ENCODE results near the gene TXNDC17.

The TXNDC17 gene

DNA sequence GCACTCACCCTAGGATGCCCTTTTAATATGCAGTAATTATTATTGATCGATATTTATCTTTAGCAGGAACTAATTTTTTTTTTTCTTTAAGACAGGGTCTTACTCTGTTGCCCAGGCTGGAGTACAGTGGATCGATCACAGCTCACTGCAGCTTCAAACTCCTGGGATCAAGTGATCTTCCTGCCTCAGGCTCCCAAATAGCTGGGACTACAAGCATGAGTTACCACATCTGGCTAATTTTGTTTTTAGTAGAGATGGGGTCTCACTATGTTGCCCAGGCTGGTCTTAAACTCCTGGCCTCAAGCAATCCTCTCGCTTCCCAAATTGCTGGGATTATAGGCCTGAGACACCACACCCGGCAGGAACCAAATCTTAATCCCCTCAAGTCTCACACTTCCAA lies 29.6 kb upstream of the TXNDC17 start:
- no peak for DNase-seq (ENCODE audit: low spot score in 2 of 2)
- in situ Hi-C loops (cut with MboI; ENCODE audit: low sequenced_read_pairs), result no loop called here
- Histone ChIP-seq H3K27me3 (ENCODE audit: low read depth) (no peaks in the 10 kb centered on the region), H3K9me3 (no peaks in the 10 kb centered on the region), H3K36me3 (replicated peaks) (peaks cover 47% of the 10 kb centered on the region), H3K4me1 (no peaks in the 10 kb centered on the region), H3K4me3 (no peak overlapping the region)

DNA sequence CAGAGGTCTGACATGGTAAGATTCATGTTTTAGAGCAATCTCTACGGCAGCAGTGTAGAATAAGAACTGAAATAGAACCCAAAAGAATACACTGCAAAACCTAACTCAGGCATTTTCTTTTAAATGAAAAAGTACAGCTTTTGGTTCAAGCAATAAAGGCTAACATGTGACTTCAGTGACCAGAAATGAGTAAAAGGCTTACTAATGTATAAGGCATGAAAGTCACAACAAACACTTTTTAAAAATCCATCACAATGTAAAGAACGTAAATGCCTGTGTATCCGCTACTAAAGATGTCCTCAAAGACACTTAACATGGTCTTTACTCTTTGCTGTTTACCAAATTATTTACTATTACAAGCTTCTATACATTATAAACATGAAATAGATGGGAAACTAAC lies 16.9 kb upstream of the TXNDC17 start:
- Histone ChIP-seq H3K4me3 (no peak overlapping the region), H3K9me3 (no peaks in the 10 kb centered on the region), H3K4me1 (no peaks in the 10 kb centered on the region), H3K27me3 (ENCODE audit: low read depth) (no peaks in the 10 kb centered on the region), H3K36me3 (replicated peaks) (peaks cover 41% of the 10 kb centered on the region)
- in situ Hi-C loops (cut with MboI; ENCODE audit: low sequenced_read_pairs), result no loop called here
- DNase-seq (ENCODE audit: low spot score in 2 of 2), result no peak

DNA sequence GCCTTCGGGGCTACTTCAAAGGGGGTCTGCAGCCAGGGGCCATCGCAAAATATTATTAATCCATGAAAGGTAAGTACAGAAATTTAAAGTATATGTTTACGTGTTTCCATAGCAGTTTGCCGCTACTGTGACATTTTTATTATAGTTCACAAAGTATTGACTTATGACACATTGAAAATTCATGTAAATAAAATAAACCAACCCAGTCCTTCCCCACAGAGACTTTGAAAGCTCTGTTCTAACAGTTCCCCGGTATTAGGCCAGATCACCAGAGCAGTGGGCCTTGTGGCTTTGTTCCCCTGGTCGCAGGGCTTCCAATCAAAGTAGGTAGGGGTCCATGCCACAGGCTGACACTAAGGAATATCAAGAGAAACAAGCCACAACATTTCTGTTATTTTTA lies 14.2 kb upstream of the TXNDC17 start:
- peaks cover 45% of the 10 kb centered on the region for H3K36me3 ChIP-seq (replicated peaks)
- no peak for DNase-seq (ENCODE audit: low spot score in 2 of 2)

DNA sequence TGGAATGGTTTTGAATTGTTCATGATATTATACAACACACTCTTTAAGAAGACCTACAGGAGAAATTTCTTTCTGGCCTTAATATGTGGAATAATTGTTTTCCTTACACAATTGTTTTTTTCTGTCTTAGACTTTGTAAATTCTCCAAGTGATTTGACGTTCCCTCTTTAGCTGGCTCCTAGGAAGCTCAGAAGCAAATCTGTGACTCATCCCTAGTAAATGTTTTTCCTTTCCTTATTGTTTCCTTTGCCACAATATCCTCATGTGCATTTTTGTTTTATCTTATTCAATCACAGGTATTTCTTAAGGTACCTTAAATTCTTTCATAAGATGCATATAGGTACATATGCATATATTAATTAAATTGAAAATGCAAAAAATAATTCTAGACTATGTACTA lies 13.8 kb upstream of the TXNDC17 start:
- DNase-seq (ENCODE audit: low spot score in 2 of 2), result no peak
- in situ Hi-C loops (cut with MboI; ENCODE audit: low sequenced_read_pairs), result no loop called here
- Histone ChIP-seq H3K27me3 (ENCODE audit: low read depth) (no peaks in the 10 kb centered on the region), H3K9me3 (no peaks in the 10 kb centered on the region), H3K4me1 (no peaks in the 10 kb centered on the region), H3K4me3 (no peak overlapping the region), H3K36me3 (replicated peaks) (peaks cover 44% of the 10 kb centered on the region)

More for the DNA sequence above, 14.2 kb upstream of the TXNDC17 start:
- in situ Hi-C loops (cut with MboI; ENCODE audit: low sequenced_read_pairs), result no loop called here
- Histone ChIP-seq H3K27me3 (ENCODE audit: low read depth) (no peaks in the 10 kb centered on the region), H3K9me3 (no peaks in the 10 kb centered on the region), H3K4me3 (no peak overlapping the region), H3K4me1 (no peaks in the 10 kb centered on the region)

DNA sequence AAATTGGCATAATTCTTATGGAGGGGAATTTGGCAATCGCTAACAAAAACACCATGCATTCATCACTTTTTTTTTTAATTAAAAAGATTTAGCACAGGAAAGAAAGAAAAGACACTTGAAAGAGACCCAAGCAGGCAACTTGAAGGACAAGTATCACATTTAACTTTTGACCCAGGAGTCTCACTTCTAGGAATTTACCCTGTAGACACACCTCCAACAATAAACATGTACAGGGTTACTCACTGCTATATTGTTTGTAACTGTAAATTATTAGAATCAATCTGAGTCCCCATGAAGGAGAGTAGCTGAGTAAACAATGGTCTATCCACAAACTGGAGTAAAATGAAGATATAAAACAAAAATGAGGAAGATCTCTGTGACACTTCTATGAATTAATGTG lies 10.5 kb upstream of the TXNDC17 start:
- H3K4me3 ChIP-seq, result no peak overlapping the region
- peaks cover 51% of the 10 kb centered on the region for H3K36me3 ChIP-seq (replicated peaks)
- H3K4me1 ChIP-seq, result no peaks in the 10 kb centered on the region
- H3K27me3 ChIP-seq (ENCODE audit: low read depth), result no peaks in the 10 kb centered on the region
- in situ Hi-C loops (cut with MboI; ENCODE audit: low sequenced_read_pairs), result no loop called here
- H3K9me3 ChIP-seq, result no peaks in the 10 kb centered on the region
- DNase-seq (ENCODE audit: low spot score in 2 of 2), result no peak

DNA sequence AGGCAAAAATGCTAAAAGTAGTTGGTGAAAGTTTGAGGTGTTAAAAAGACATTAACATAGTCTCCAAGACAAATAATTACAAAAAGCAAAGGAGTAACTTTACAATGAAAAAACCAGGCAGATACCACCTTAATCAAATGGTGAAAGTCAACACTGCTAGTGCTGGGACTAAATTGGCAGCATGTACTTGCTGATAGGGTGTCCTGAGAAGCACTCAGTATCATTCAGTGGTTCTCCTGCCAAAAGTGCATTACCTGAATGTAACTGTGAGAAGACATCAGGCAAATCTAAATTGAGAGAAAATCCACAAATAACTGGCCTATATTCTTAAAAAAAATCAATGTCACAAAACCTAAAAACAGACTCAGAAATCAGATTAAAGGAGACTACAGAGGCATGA lies 8.3 kb upstream of the TXNDC17 start:
- H3K27me3 ChIP-seq (ENCODE audit: low read depth), result no peaks in the 10 kb centered on the region
- H3K36me3 ChIP-seq (replicated peaks), result peaks cover 41% of the 10 kb centered on the region

DNA sequence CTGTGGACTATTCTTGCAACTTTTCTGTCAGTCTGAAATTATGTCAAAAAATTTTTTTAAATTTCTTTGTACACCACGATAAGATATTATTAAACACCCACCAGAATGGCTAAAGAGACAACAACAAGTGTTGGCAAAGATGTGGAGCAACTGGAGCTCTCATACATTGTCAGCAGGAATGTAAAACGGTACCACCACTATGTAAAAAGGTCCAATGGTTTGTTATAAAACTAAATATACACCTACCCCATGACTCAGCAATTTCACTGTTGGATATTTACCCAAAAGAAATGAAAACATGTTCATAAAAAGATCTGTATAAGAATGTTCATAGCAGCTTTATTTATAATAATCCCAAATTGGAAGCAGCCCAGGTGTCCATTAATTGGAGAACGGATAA lies 7.6 kb upstream of the TXNDC17 start:
- Histone ChIP-seq H3K4me3 (no peak overlapping the region), H3K36me3 (replicated peaks) (peaks cover 37% of the 10 kb centered on the region), H3K9me3 (no peaks in the 10 kb centered on the region), H3K4me1 (no peaks in the 10 kb centered on the region), H3K27me3 (ENCODE audit: low read depth) (no peaks in the 10 kb centered on the region)
- in situ Hi-C loops (cut with MboI; ENCODE audit: low sequenced_read_pairs), result no loop called here
- DNase-seq (ENCODE audit: low spot score in 2 of 2), result no peak

More for the DNA sequence above, 8.3 kb upstream of the TXNDC17 start:
- in situ Hi-C loops (cut with MboI; ENCODE audit: low sequenced_read_pairs), result no loop called here
- no peak for DNase-seq (ENCODE audit: low spot score in 2 of 2)
- no peak overlapping the region for H3K4me3 ChIP-seq
- no peaks in the 10 kb centered on the region for H3K9me3 ChIP-seq
- H3K4me1 ChIP-seq, result no peaks in the 10 kb centered on the region

DNA sequence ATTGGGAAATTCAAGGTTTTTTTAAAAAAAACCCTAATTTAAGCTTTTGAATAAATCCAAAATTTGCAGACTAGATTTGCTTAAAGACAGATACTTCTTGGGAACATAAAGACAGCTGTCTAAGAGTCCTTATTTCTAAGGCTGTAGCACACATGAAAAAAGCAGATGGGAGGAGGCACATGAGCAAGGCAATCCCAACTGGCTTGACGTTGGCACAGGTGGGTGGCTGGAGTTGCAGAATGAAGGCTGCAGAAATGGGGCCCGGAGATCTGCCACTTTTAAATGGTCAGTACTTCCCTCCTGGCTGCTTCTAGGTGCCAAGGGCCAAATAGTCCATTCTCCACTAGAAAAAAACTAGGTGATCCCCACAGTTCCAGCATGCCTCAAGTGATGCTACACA lies 4.8 kb upstream of the TXNDC17 start:
- peaks cover 29% of the 10 kb centered on the region for H3K36me3 ChIP-seq (replicated peaks)
- no peaks in the 10 kb centered on the region for H3K27me3 ChIP-seq (ENCODE audit: low read depth)
- in situ Hi-C loops (cut with MboI; ENCODE audit: low sequenced_read_pairs), result no loop called here
- H3K4me1 ChIP-seq, result no peaks in the 10 kb centered on the region
- DNase-seq (ENCODE audit: low spot score in 2 of 2), result no peak
- no peak overlapping the region for H3K4me3 ChIP-seq
- no peaks in the 10 kb centered on the region for H3K9me3 ChIP-seq

DNA sequence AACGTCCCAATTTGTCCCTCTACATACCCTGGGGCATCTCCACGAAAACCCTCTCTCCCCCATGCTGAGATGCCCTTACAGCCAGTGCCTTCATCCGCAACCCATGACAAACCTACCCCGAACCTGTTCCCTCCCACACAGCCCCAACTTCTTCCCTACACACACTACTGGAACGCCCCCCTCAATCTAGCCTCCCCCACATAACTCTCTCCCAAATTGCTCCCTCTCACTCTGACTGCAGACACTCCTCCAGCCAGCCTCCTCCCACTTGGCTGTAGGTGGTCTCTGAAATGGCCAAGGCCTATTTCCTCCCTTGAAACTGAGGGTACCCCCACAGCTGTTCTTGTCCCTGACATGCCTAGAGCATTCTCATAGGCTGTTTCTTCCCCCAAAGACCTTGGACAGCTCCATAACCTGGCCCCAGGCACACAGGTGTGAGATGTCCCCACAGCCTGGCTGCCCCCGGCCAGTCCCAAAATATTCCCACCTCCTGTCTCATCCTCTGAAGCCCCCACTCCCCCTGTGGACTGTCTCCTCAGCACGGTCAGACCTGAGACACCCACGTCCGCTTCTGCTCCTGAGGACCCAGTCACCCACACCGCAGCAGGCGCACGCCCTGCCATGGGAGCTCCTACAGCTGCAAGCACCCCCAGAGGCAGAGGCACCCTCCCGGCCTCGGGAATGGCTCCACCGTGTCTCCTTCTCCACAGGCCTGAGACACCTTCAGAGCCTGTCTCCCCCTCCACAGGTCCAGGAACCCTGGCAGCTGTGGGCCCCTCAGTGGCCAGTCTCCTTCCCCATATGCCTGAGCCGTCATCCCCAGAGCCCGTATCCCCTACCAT lies 4.0 kb upstream of the TXNDC17 start:
- H3K9me3 ChIP-seq, result no peaks in the 10 kb centered on the region
- H3K4me1 ChIP-seq, result peaks cover under 1% of the 10 kb centered on the region; the same call in 1 of the 2 replicates
- no peaks in the 10 kb centered on the region for H3K27me3 ChIP-seq (ENCODE audit: low read depth)
- H3K36me3 ChIP-seq (replicated peaks), result peaks cover 21% of the 10 kb centered on the region
- in situ Hi-C loops (cut with MboI; ENCODE audit: low sequenced_read_pairs), result no loop called here
- no peak overlapping the region for H3K4me3 ChIP-seq
- no peak for DNase-seq (ENCODE audit: low spot score in 2 of 2)

DNA sequence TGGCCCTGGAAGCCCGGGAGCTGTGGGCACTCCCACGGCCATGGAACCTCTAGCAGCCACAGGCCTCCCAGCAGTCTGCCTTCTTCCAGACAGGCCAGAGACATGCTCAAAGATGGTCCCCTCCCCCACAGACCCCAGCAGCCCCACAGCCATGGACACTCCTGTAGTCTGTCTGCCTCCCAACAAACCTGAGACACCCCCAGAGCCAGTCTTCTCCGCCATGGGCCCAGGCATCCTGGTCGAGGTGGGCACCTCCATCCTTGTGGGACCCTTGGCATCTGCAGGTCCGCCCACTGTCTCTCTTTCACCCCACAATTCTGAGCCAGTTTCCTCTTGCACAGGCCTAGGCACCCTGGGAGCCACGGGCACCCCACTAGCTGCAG lies 3.4 kb upstream of the TXNDC17 start:
- Histone ChIP-seq H3K4me3 (no peak overlapping the region), H3K27me3 (ENCODE audit: low read depth) (no peaks in the 10 kb centered on the region), H3K36me3 (replicated peaks) (peaks cover 17% of the 10 kb centered on the region), H3K9me3 (no peaks in the 10 kb centered on the region), H3K4me1 (peaks cover 6% of the 10 kb centered on the region)
- DNase-seq (ENCODE audit: low spot score in 2 of 2), result no peak
- in situ Hi-C loops (cut with MboI; ENCODE audit: low sequenced_read_pairs), result no loop called here

DNA sequence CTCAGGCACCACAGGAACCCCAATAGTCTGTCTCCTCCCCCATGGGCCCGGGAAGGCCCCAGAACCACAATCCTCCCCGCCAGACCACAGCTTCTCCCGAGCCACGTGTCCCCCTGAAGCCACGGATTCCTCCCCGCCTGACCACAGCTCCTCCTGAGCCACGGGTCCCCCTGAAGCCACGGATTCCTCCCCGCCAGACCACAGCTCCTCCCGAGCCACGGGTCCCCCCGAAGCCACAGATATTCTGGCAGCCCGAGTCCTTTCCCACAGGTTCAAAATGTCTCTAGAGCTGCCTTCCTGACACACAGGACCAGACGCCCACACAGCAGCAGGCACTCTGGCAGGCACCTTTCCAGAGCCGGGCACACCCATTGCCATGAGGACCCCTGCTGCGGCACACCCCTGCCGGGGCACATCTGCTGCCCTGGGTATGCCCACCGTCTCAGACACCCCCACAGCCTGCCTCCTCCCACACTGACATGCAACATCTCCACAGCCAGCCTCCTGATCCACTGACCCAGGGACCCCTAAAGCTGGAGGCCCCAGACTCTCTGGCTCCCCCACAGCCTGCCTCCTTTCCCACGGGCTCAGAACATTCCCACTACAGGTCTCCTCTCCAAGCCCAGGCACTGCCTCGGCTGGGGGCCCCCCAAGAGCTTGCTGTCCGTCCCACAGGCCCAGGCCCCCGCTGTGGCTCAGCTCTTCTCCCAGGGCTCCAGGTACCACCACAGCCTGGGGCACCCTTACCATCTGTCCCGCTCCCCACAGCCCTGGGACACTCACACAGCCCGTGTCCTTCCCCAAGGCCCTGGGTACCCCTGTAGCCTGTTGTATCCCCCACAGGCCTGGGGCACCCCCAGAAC lies 2.6 kb upstream of the TXNDC17 start:
- in situ Hi-C loops (cut with MboI; ENCODE audit: low sequenced_read_pairs), result no loop called here
- Histone ChIP-seq H3K9me3 (no peaks in the 10 kb centered on the region), H3K4me1 (peaks cover 14% of the 10 kb centered on the region), H3K36me3 (replicated peaks) (peaks cover 17% of the 10 kb centered on the region), H3K4me3 (no peak overlapping the region), H3K27me3 (ENCODE audit: low read depth) (no peaks in the 10 kb centered on the region)
- DNase-seq (ENCODE audit: low spot score in 2 of 2), result no peak

DNA sequence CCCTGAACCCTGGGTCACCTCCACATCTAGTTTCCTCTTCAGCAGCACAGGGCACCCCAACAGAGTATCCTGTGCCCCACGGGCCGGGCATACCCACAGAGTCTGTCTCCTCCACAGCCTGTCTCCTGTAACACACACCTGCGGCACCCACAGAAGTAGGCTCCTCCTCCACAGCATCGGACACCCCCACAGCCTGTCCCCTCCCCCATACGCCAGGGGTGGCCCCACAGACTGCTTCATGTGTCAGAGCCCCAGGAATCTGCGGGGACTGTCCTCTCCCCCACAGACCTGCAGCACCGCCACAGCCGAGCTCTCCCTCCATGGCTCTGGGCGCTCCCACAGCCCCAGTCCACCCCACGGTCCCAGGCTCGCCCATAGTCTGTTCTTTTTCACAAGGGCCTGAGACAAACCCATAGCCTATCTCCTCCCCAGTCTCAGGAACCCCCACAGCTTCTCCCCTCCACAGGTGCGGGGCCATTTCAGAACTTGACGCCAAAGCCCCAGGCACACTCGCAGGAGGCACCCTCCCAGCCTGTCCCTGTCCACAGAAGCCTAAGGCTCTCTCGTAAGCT lies 1.8 kb upstream of the TXNDC17 start:
- DNase-seq (ENCODE audit: low spot score in 2 of 2), result no peak
- H3K4me1 ChIP-seq, result peaks cover 14% of the 10 kb centered on the region
- in situ Hi-C loops (cut with MboI; ENCODE audit: low sequenced_read_pairs), result no loop called here

DNA sequence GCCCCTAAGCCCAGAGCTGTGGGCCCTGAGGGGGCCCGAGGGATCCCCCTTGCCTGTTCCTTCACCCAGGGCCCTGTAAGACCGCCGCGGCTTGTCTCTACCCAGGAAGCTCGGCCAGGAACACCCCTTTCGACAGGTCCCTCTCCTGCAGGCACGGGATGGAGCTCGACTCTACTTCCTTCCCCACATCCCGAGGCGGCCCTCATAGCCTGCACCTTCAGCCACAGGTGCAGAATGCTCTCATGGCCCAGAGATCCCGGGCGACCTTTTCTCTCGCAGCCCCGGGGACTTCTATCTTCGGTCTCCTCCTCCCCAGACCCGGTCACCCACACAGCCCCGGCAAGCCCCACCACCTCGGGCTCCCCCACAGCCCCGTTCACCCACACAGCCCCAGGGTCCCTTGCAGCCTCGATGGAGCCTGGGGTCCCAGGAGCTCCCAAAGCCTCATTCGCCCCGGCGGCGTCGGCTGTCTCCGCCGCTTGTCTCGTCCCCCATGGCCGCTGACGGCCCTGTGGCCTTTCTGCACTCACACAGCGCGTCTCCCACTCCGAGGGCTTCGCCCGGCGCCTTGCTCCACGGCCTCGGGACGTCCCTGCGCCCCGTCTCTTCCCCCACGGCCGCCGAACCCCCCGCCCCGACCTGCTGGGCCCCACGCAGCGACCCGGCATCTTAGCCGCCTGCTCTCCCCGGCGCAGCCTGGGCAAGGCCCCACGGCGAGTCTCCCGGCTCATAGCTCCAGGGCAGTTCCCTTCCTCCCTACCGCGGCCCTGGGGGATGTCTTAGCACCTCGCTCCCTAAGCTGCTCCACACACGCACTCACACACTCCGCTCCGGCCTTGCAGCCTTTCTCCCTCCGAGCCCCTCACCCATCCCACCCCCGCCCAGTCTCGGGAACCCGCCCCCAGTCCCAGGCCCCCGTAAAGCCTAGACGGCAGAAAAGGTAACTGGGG lies 999 bp upstream of the TXNDC17 start:
- H3K27me3 ChIP-seq (ENCODE audit: low read depth), result no peaks in the 10 kb centered on the region
- peaks cover 25% of the 10 kb centered on the region for H3K36me3 ChIP-seq (replicated peaks)
- in situ Hi-C loops (cut with MboI; ENCODE audit: low sequenced_read_pairs), result no loop called here
- no peaks in the 10 kb centered on the region for H3K9me3 ChIP-seq
- peak in 1 of 2 experiments; percentile 58 for DNase-seq (ENCODE audit: low spot score in 2 of 2)
- H3K4me3 ChIP-seq, result peak overlapping the region; percentile 77
- peaks cover 14% of the 10 kb centered on the region for H3K4me1 ChIP-seq

More for the DNA sequence above, 1.8 kb upstream of the TXNDC17 start:
- Histone ChIP-seq H3K27me3 (ENCODE audit: low read depth) (no peaks in the 10 kb centered on the region), H3K9me3 (no peaks in the 10 kb centered on the region), H3K36me3 (replicated peaks) (peaks cover 18% of the 10 kb centered on the region), H3K4me3 (peak overlapping the region; percentile 77)

Measured in HAP-1 (cell line).